NAMALWA (cell line): Measurements from ENCODE around the gene SEC24B.
"Not testable (repeated sequence)": the region's sequence is repeated elsewhere in the genome, so short reads cannot be mapped to it uniquely, and the experiment has no call there.

ENCODE experiments used
- DNase-seq: peaks from one replicate; pipeline ENCODE4 v3.0.0-alpha.2; 2015; ENCODE audit warnings: low spot score

SEC24B gene

GRCh38 chr4:109506890-109507289 is 73.3 kb downstream of the SEC24B start:
- no peak for DNase-seq

GRCh38 chr4:109510687-109511086 is 77.1 kb downstream of the SEC24B start:
- no peak for DNase-seq

GRCh38 chr4:109511414-109511813 is 77.8 kb downstream of the SEC24B start:
- no peak for DNase-seq

- not testable (repeated sequence) for DNase-seq
Measured at GRCh38 chr4:109513368-109513767, 79.8 kb downstream of the SEC24B start.

- no peak for DNase-seq
Measured at GRCh38 chr4:109532182-109532581, 98.6 kb downstream of the SEC24B start.

- DNase-seq = no peak
Measured at GRCh38 chr4:109545401-109545800, 111.8 kb downstream of the SEC24B start.

- DNase-seq = no peak
Measured at GRCh38 chr4:109547394-109547793, 113.8 kb downstream of the SEC24B start.

GRCh38 chr4:109548655-109549054 is 115.0 kb downstream of the SEC24B start:
- DNase-seq = no peak

GRCh38 chr4:109552237-109552636 is 118.6 kb downstream of the SEC24B start:
- no peak for DNase-seq

- DNase-seq = no peak
Measured at GRCh38 chr4:109553130-109553529, 119.5 kb downstream of the SEC24B start.

- DNase-seq = no peak
Measured at GRCh38 chr4:109554971-109555370, 121.4 kb downstream of the SEC24B start.

GRCh38 chr4:109557433-109557832 is 123.8 kb downstream of the SEC24B start:
- no peak for DNase-seq

- peak; percentile 33 for DNase-seq
Measured at GRCh38 chr4:109558095-109558494, 124.5 kb downstream of the SEC24B start.

GRCh38 chr4:109559625-109559982 is 126.0 kb downstream of the SEC24B start:
- no peak for DNase-seq

GRCh38 chr4:109559983-109560686 is 126.5 kb downstream of the SEC24B start, which contains the start of gene MCUB:
MCUB (plus strand) TSS chr4:109560246; CDS start chr4:109560338, 92 bp downstream.
- DNase-seq = peak; percentile 90

GRCh38 chr4:109560687-109561461 is 127.3 kb downstream of the SEC24B start:
- peak; percentile 89 for DNase-seq

GRCh38 chr4:109562457-109563239 is 129.0 kb downstream of the SEC24B start:
- DNase-seq = no peak

- DNase-seq = no peak
Measured at GRCh38 chr4:109571494-109571893, 137.9 kb downstream of the SEC24B start.

GRCh38 chr4:109572154-109572553 is 138.5 kb downstream of the SEC24B start:
- no peak for DNase-seq

- peak; percentile 42 for DNase-seq
Measured at GRCh38 chr4:109574443-109574850, 140.8 kb downstream of the SEC24B start.

- no peak for DNase-seq
Measured at GRCh38 chr4:109574931-109575804, 141.6 kb downstream of the SEC24B start.

- DNase-seq = no peak
Measured at GRCh38 chr4:109576462-109576861, 142.8 kb downstream of the SEC24B start.
